GM12864 (cell line): ENCODE data around the gene ATP8A2.

Source experiments
- DNase-seq: peaks from one replicate; pipeline ENCODE4 v3.0.0-alpha.2; 2011; ENCODE audit warnings: low read depth
- H3K4me3 ChIP-seq: 2 replicates; pipeline ENCODE4 v1.5.1; 2011; ENCODE audit warnings: mild to moderate bottlenecking, low read depth, low read length, control low read depth
- TF ChIP-seq, protein P1 (sequence below): IDR thresholded peaks from 2 replicates; pipeline ENCODE4 v1.5.1; 2011; ENCODE audit warnings: low read depth, mild to moderate bottlenecking, moderate library complexity, low read length, control low read depth, inconsistent platforms; ENCODE audit errors: missing control alignments

The ATP8A2 gene

DNA sequence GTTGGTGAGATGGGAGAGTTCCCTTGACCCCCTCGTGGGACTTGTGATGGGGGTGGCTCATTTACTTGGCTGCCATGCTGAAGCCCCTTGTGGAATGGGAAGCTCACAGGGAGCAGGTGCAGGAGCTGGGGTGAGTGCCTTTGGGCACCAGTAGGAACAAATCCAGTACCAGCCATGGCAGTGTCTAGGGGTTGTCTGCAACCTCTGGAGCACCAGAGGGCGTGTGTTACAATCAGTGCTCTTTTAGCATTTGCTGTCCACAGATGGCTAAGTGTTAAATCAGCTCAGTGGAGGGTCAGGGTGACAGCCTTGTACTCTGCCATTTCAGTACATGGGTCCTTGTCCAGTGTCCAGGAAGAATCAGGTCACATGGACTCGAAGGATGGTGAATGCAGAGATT is 75.6 kb downstream of the ATP8A2 start:
- TF ChIP-seq, protein P1, sequence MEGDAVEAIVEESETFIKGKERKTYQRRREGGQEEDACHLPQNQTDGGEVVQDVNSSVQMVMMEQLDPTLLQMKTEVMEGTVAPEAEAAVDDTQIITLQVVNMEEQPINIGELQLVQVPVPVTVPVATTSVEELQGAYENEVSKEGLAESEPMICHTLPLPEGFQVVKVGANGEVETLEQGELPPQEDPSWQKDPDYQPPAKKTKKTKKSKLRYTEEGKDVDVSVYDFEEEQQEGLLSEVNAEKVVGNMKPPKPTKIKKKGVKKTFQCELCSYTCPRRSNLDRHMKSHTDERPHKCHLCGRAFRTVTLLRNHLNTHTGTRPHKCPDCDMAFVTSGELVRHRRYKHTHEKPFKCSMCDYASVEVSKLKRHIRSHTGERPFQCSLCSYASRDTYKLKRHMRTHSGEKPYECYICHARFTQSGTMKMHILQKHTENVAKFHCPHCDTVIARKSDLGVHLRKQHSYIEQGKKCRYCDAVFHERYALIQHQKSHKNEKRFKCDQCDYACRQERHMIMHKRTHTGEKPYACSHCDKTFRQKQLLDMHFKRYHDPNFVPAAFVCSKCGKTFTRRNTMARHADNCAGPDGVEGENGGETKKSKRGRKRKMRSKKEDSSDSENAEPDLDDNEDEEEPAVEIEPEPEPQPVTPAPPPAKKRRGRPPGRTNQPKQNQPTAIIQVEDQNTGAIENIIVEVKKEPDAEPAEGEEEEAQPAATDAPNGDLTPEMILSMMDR, result no peak
- H3K4me3 ChIP-seq, result no peak overlapping the region
- DNase-seq, result no peak

DNA sequence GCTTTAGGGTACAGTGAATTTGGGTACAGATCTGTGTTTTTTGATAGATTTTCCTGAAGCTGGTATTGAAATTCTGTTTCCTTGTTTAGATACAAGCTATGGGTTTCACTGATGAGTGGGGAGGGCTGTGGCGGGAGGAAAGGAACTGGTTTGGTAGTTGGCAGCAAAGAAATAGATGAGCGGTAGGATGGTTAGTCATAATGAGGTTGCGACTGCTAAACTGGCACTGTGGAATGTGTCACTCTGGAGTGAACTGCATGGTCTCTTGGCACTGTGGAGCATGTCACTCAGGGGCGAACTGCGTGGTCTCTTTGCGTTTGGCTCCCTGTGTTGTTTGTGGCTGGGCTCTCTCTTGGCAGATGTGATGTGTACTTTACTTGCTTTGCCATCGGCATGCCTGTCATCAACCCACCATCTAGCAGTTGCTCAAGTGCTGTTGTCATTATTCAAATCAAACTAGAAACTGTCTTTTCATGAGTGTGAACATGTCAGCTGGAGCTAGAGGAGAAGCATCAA is 82.1 kb downstream of the ATP8A2 start:
- H3K4me3 ChIP-seq, result no peak overlapping the region
- DNase-seq, result no peak
- TF ChIP-seq, protein P1, result no peak

DNA sequence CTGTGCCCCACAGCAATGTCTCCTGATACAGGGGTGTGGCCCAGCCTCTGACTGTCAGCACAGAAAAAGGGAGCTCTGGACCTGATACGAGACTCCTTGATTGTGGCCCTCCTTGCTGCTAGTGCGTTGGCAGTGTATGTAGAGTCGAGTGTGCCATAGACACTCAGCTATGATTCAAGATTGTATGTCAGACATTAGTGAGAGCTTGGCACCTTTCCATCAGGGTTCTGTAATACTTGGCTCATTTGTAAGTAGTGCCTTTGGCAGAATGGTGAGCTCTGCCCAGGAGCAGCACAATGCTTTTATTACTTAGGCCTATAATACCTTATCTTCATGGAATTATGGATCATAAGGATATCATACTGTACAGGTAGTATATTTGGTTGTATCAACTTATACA is 83.4 kb downstream of the ATP8A2 start:
- TF ChIP-seq, protein P1, result no peak
- DNase-seq, result no peak
- no peak overlapping the region for H3K4me3 ChIP-seq

DNA sequence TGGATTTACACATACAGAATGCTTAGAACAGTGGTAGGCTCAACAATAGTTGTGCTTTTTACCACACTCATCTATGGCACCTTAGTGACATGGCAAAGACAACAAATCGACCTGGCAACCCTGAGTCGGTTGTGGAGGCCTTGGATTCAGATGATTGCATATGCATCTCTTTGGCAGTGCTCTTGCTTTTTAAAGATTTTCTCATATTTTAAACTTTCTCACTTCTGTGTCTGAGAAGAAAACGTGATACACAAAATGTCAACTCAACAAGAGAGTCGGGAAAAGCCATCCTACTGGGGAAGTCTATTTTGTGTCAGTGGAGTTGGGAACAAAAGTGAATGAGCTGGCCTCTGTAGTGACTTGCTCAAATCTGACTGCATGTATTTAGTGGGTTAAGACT is 85.8 kb downstream of the ATP8A2 start:
- H3K4me3 ChIP-seq, result no peak overlapping the region
- DNase-seq, result no peak
- TF ChIP-seq, protein P1, result no peak

DNA sequence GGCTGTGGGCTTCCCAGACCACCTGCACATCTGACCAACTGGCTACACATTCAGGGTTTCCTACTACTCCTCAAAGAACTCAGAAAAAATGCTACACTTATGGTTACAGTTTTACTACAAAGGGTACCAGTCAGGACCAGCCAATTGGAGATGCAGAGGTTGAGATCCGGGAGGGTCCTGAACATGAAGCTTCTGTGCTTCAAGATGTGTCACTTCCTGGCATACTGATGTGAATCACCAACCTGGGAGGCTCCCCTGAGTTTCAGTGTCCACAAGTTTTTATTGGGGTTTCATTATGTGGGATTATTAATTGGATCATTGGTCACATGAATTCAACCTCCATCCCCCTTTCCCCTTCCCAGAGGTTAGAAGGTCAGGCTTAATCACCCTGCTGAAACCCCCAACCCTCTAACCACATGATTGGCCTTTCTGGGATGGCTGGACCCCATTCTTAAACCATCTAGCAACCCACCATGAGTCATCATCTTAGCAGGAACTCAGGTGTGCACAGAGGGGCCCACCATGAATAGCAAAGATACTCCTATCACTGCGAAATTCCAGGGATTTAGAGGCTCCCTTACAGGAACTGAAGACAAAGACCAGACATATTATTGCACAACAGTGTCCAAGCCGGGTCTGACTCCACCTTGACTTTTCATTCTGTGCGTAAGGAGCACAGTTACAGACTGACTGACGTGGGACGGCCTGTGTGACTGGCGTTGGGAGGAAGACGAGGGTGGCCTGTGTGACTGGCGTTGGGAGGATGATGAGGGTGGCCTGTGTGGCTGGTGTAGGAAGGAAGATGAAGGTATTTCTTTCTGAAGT is 90.7 kb downstream of the ATP8A2 start:
- H3K4me3 ChIP-seq, result no peak overlapping the region
- no peak for DNase-seq
- TF ChIP-seq, protein P1, result no peak

DNA sequence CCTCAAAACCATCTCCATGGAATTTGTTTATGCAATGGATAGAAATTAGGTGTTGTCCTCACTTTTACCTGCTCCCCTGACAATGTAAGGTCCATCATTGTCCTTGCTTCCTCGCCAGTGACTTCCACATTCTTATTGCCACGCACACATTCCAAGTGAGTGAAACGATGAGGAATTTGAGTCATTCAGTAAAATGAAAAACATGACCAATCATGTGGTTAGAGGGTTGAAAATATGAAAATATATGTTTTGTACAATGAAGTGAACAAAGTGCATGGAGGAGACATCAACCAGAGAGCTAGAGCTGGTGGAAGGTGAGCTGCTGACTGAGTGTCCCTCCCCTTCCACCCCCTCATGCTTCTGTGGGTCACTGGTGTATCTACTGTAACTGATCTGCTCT is 91.7 kb downstream of the ATP8A2 start:
- TF ChIP-seq, protein P1, result no peak
- no peak for DNase-seq

DNA sequence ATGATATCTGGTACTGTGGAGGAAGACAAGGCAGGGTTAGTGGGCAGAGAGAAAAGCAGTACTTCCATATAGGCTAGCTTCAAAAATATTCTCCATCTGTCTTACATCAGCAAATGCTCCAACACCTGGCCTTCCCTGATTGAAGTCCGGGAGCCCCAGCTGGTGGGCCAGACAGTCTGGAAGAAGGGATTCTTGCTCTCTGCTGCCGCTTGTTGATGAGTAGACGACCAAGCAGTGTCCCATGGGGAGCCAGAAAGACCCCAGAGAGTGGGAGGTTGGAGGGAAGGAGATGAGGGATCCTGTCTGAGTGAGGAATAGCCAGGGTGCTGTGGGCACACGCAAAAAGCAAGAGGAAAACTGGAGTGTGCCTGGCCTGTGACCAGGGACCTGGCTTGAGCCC is 95.1 kb downstream of the ATP8A2 start:
- DNase-seq, result no peak
- TF ChIP-seq, protein P1, result no peak
- H3K4me3 ChIP-seq, result no peak overlapping the region

More for the DNA sequence above, 91.7 kb downstream of the ATP8A2 start:
- H3K4me3 ChIP-seq, result no peak overlapping the region
